Activated CD4-positive, alpha-beta T cell treated with anti-CD3 and anti-CD28 coated beads, Interleukin-2, amount 50 U/mL, for 4 hours (primary cell): ENCODE results near the gene BMP5.
"Not testable (repeated sequence)": the region's sequence is repeated elsewhere in the genome, so short reads cannot be mapped to it uniquely, and the experiment has no call there.

ENCODE experiments used
- DNase-seq, 2 experiments: peaks; one replicate each; pipeline ENCODE4 v3.0.0-alpha.2; 2020

BMP5 gene

GRCh38 chr6:55875400-55875799, at the start of gene BMP5:
Gene BMP5 (minus strand): TSS chr6:55875590. CDS start chr6:55874865, 725 bp downstream.
- DNase-seq: no peak

GRCh38 chr6:55922406-55922805, 47.0 kb upstream of the BMP5 start:
- no peak for DNase-seq

- no peak for DNase-seq
Measured at GRCh38 chr6:55919716-55920308, 44.4 kb upstream of the BMP5 start.

GRCh38 chr6:55918639-55919038, 43.2 kb upstream of the BMP5 start:
- DNase-seq: no peak

- DNase-seq: no peak
Measured at GRCh38 chr6:55917751-55918415, 42.5 kb upstream of the BMP5 start.

- DNase-seq: no peak
Measured at GRCh38 chr6:55916188-55916587, 40.8 kb upstream of the BMP5 start.

GRCh38 chr6:55913228-55914195, 38.1 kb upstream of the BMP5 start:
- DNase-seq: no peak

- not testable (repeated sequence) for DNase-seq
Measured at GRCh38 chr6:55910466-55910865, 35.1 kb upstream of the BMP5 start.

GRCh38 chr6:55909911-55910310, 34.5 kb upstream of the BMP5 start:
- not testable (repeated sequence) for DNase-seq

- no peak for DNase-seq
Measured at GRCh38 chr6:55902796-55903195, 27.4 kb upstream of the BMP5 start.

GRCh38 chr6:55901765-55902270, 26.4 kb upstream of the BMP5 start:
- no peak for DNase-seq

- no peak for DNase-seq
Measured at GRCh38 chr6:55898342-55898741, 23.0 kb upstream of the BMP5 start.

- DNase-seq: no peak
Measured at GRCh38 chr6:55897346-55897745, 22.0 kb upstream of the BMP5 start.

- no peak for DNase-seq
Measured at GRCh38 chr6:55895972-55896730, 20.8 kb upstream of the BMP5 start.

- no peak for DNase-seq
Measured at GRCh38 chr6:55892749-55893357, 17.5 kb upstream of the BMP5 start.

- DNase-seq: no peak
Measured at GRCh38 chr6:55888917-55889316, 13.5 kb upstream of the BMP5 start.

GRCh38 chr6:55886185-55886836, 10.9 kb upstream of the BMP5 start:
- DNase-seq: no peak

- DNase-seq: no peak
Measured at GRCh38 chr6:55882718-55883569, 7.6 kb upstream of the BMP5 start.

- DNase-seq: no peak
Measured at GRCh38 chr6:55877283-55877682, 1.9 kb upstream of the BMP5 start.

- no peak for DNase-seq
Measured at GRCh38 chr6:55874316-55874715, 1.1 kb downstream of the BMP5 start.

GRCh38 chr6:55872866-55873265, 2.5 kb downstream of the BMP5 start:
- no peak for DNase-seq
